NB4 (cell line): ENCODE results near the gene PDE11A.

Experiments
- DNase-seq: peaks from one replicate; pipeline ENCODE4 v3.0.0; 2010; ENCODE audit warnings: low read depth
- H3K4me3 ChIP-seq: one replicate; pipeline ENCODE4 v1.5.1; 2011; ENCODE audit warnings: mild to moderate bottlenecking, low read depth, low read length, moderate library complexity
- MYC ChIP-seq: IDR thresholded peaks from 2 replicates; pipeline ENCODE4 v1.6.1; 2011; ENCODE audit warnings: low read depth, low read length
- POLR2A ChIP-seq: IDR thresholded peaks from 2 replicates; pipeline ENCODE4 v1.6.1; 2011; ENCODE audit warnings: mild to moderate bottlenecking; ENCODE audit not compliant: insufficient read length; ENCODE audit errors: extremely low read depth
- TF ChIP-seq, protein P1 (sequence below): IDR thresholded peaks from 2 replicates; pipeline ENCODE4 v1.6.1; 2011; ENCODE audit warnings: low read depth, low read length
- TF ChIP-seq, protein P2 (sequence below): IDR thresholded peaks from one replicate; pipeline ENCODE4 v1.5.1; 2012; ENCODE audit warnings: low read depth, low read length

PDE11A gene

DNA sequence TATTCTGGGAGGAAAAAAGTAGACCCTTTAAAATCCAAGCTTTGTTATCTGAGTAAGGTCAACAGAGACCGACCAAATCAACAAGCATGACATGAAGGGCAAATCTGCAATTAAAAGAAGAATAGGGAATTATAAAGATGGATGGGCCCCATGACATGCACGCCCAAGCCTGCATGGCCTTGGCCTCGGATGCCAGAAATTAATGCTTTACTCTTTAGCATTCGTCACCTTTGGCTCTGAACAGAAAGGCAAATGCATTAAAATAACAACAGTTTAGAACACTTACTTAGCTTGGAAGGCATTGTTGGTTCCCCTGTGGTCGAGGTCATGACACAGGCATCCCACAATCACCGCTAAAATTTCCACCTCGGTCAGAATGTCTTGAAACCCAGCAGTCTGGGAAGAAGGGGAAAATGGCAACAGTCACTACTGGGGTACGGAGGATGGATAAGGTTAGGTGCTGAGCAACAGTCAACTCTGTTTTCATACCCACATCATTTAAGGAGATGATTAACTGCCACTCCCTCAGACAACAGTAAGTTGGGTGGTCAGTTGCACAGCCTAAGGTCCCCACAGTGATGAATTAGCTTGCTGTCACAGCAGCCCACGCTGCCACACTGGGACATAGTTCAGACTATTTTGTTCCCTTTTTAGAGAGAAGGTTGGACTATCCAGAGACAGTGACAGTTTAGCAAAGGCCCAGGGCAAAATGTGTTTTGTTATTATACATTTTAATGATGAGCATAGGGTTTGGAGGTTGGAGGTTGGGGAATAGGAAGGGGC, 360.9 kb downstream of the PDE11A start:
- no peak for DNase-seq
- no peak overlapping the region for H3K4me3 ChIP-seq
- TF ChIP-seq, protein P1, sequence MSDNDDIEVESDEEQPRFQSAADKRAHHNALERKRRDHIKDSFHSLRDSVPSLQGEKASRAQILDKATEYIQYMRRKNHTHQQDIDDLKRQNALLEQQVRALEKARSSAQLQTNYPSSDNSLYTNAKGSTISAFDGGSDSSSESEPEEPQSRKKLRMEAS = no peak
- TF ChIP-seq, protein P2, sequence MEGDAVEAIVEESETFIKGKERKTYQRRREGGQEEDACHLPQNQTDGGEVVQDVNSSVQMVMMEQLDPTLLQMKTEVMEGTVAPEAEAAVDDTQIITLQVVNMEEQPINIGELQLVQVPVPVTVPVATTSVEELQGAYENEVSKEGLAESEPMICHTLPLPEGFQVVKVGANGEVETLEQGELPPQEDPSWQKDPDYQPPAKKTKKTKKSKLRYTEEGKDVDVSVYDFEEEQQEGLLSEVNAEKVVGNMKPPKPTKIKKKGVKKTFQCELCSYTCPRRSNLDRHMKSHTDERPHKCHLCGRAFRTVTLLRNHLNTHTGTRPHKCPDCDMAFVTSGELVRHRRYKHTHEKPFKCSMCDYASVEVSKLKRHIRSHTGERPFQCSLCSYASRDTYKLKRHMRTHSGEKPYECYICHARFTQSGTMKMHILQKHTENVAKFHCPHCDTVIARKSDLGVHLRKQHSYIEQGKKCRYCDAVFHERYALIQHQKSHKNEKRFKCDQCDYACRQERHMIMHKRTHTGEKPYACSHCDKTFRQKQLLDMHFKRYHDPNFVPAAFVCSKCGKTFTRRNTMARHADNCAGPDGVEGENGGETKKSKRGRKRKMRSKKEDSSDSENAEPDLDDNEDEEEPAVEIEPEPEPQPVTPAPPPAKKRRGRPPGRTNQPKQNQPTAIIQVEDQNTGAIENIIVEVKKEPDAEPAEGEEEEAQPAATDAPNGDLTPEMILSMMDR = no peak
- TF ChIP-seq POLR2A (no peak), MYC (no peak)

- H3K4me3 ChIP-seq = no peak overlapping the region
- no peak for TF ChIP-seq POLR2A
- TF ChIP-seq, protein P2 = no peak
- TF ChIP-seq MYC = no peak
- TF ChIP-seq, protein P1 = no peak
- DNase-seq = no peak
These were observed 361.7 kb downstream of the PDE11A start for GRCh38 chr2:177710889-177711288.

- no peak for TF ChIP-seq POLR2A
- TF ChIP-seq MYC = no peak
- TF ChIP-seq, protein P1 = no peak
- TF ChIP-seq, protein P2 = no peak
- H3K4me3 ChIP-seq = no peak overlapping the region
- DNase-seq = no peak
These were observed 362.6 kb downstream of the PDE11A start for GRCh38 chr2:177709986-177710401.

GRCh38 chr2:177708660-177709444, 363.7 kb downstream of the PDE11A start:
- H3K4me3 ChIP-seq = no peak overlapping the region
- DNase-seq = no peak
- TF ChIP-seq, protein P1 = no peak
- no peak for TF ChIP-seq POLR2A
- no peak for TF ChIP-seq MYC
- TF ChIP-seq, protein P2 = no peak

DNA sequence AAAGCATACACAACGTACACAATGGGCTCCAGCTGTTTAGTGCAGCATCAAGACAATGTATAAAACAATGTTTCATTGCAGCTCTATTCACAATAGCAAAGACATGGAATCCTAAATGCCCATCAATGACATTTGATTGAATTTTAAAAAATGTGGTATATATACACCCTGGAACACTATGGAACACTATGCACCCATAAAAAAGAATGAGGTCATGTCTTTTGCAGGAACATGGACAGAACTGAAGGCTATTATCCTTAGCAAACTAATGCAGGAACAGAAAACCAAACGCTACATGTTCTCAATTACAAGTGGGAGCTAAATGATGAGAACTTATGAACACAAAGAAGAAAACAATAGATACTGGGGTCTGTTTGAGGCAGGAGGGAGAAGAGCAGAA, 364.5 kb downstream of the PDE11A start:
- H3K4me3 ChIP-seq = no peak overlapping the region
- no peak for TF ChIP-seq POLR2A
- TF ChIP-seq, protein P1 = no peak
- TF ChIP-seq, protein P2 = no peak
- DNase-seq = no peak
